Naive B cell (primary cell): ENCODE results near the gene ITPKB. TPM values are rescaled to one million over a fixed set of nuclear protein-coding genes. Genes with fewer than 3 reads are reported as not detected.

Experiments used
- ATAC-seq, 2 donors: fragments of 150-1000 bp; cut with Tn5 transposase; 2 replicates each; pipeline ENCODE4 v1.10.0; 2021; ENCODE audit warnings: low read depth in 2 of 2, mild to moderate bottlenecking in 2 of 2, moderate library complexity in 2 of 2
- DNase-seq: peaks from one replicate; pipeline ENCODE4 v3.0.0; 2022
- H3K27ac Mint-ChIP-seq, 6 donors: one replicate each; pipeline ENCODE4 v1.8.0; 2020 to 2022; ENCODE audit warnings: mild to moderate bottlenecking in 6 of 6, mixed read lengths in 6 of 6, moderate library complexity in 5 of 6, inconsistent platforms in 2 of 6
- H3K27me3 Mint-ChIP-seq, 3 donors: one replicate each; pipeline ENCODE4 v1.8.0; 2021 to 2022; ENCODE audit warnings: mixed read lengths in 3 of 3, mild to moderate bottlenecking in 1 of 3
- H3K36me3 Mint-ChIP-seq, 2 donors: one replicate each; pipeline ENCODE4 v1.8.0; 2020 to 2022; ENCODE audit warnings: mixed read lengths in 2 of 2, inconsistent platforms in 1 of 2, mild to moderate bottlenecking in 1 of 2
- H3K4me1 Mint-ChIP-seq, 3 donors: one replicate each; pipeline ENCODE4 v1.8.0; 2020 to 2022; ENCODE audit warnings: mixed read lengths in 3 of 3, inconsistent platforms in 1 of 3, mild to moderate bottlenecking in 1 of 3, moderate library complexity in 1 of 3
- H3K4me3 Mint-ChIP-seq, 8 donors: one replicate each; pipeline ENCODE4 v1.8.0; 2020 to 2022; ENCODE audit warnings: mild to moderate bottlenecking in 8 of 8, mixed read lengths in 8 of 8, moderate library complexity in 8 of 8, inconsistent platforms in 2 of 8
- H3K9me3 Mint-ChIP-seq, 7 donors: one replicate each; pipeline ENCODE4 v1.8.0; 2020 to 2022; ENCODE audit warnings: mixed read lengths in 7 of 7, mild to moderate bottlenecking in 5 of 7, inconsistent platforms in 2 of 7, moderate library complexity in 1 of 7
- polyA plus RNA-seq, 6 donors: library from polyadenylated mRNA; unstranded; fragments of 300-500 nt; fragmentation: Illumina TruSeq; gene quantifications; one replicate each; pipeline ENCODE4 v1.2.3, GENCODE V29; 2021; ENCODE audit warnings: low read depth in 6 of 6

Gene ITPKB
- polyA plus RNA-seq, 6 donors from 2014 or later, result 24.5 to 48.9 (median 34.1) TPM

- H3K9me3 Mint-ChIP-seq, result peaks cover 0 to 5% (median 2%) of the 10 kb centered on the region in 7 donors
- H3K4me1 Mint-ChIP-seq, result peaks cover 43 to 87% (median 76%) of the 10 kb centered on the region in 3 donors
- DNase-seq (peak; percentile 65), ATAC-seq (peak; percentile 96 to 97)
- no peaks in the 10 kb centered on the region for H3K27me3 Mint-ChIP-seq
- H3K36me3 Mint-ChIP-seq, result peaks cover 7% of the 10 kb centered on the region in 2 donors
- peak overlapping the region; percentile 92 to 95 (median 94) for H3K27ac Mint-ChIP-seq
- H3K4me3 Mint-ChIP-seq, result peak overlapping the region in 7 of 8 donors; percentile 18 to 87 (median 71)
These were observed 21.7 kb downstream of the ITPKB start for GRCh38 chr1:226717256-226717909.

- peak overlapping the region in 2 of 8 donors; percentile 33 to 74 for H3K4me3 Mint-ChIP-seq
- H3K27ac Mint-ChIP-seq, result peak overlapping the region; percentile 92 to 95 (median 94)
- DNase-seq, result no peak
- H3K9me3 Mint-ChIP-seq, result peaks cover 0 to 5% (median 2%) of the 10 kb centered on the region in 7 donors
- ATAC-seq, result no peak
- H3K4me1 Mint-ChIP-seq, result peaks cover 47 to 87% (median 76%) of the 10 kb centered on the region in 3 donors
- H3K27me3 Mint-ChIP-seq, result no peaks in the 10 kb centered on the region
- peaks cover 7% of the 10 kb centered on the region in 2 donors for H3K36me3 Mint-ChIP-seq
These were observed 22.5 kb downstream of the ITPKB start for GRCh38 chr1:226716577-226716976.

- DNase-seq (no peak), ATAC-seq (no peak)
- peak overlapping the region; percentile 12 to 92 (median 88) for H3K27ac Mint-ChIP-seq
- peaks cover 0 to 9% (median 4%) of the 10 kb centered on the region in 7 donors for H3K9me3 Mint-ChIP-seq
- H3K4me3 Mint-ChIP-seq, result peak overlapping the region in 1 of 8 donors; percentile 32
- peaks cover 7% of the 10 kb centered on the region in 2 donors for H3K36me3 Mint-ChIP-seq
- peaks cover 60 to 96% (median 84%) of the 10 kb centered on the region in 3 donors for H3K4me1 Mint-ChIP-seq
- no peaks in the 10 kb centered on the region for H3K27me3 Mint-ChIP-seq
These were observed 24.9 kb downstream of the ITPKB start for GRCh38 chr1:226714148-226714547.

GRCh38 chr1:226712742-226713419 lies 26.2 kb downstream of the ITPKB start:
- ATAC-seq, result no peak
- Mint-ChIP-seq H3K9me3 (peaks cover 0 to 9% (median 4%) of the 10 kb centered on the region in 7 donors), H3K27me3 (no peaks in the 10 kb centered on the region), H3K27ac (peak overlapping the region; percentile 78 to 96 (median 90)), H3K36me3 (peaks cover 7 to 12% of the 10 kb centered on the region in 2 donors), H3K4me3 (peak overlapping the region; percentile 57 to 93 (median 84)), H3K4me1 (peaks cover 66 to 95% (median 82%) of the 10 kb centered on the region in 3 donors)
- no peak for DNase-seq

- no peaks in the 10 kb centered on the region for H3K27me3 Mint-ChIP-seq
- peak; percentile 77 to 78 for ATAC-seq
- H3K27ac Mint-ChIP-seq, result peak overlapping the region; percentile 87 to 98 (median 96)
- peak overlapping the region; percentile 57 to 93 (median 84) for H3K4me3 Mint-ChIP-seq
- DNase-seq, result no peak
- H3K4me1 Mint-ChIP-seq, result peaks cover 65 to 88% (median 75%) of the 10 kb centered on the region in 3 donors
- H3K36me3 Mint-ChIP-seq, result peaks cover 7 to 12% of the 10 kb centered on the region in 2 donors
- H3K9me3 Mint-ChIP-seq, result peaks cover 0 to 9% (median 4%) of the 10 kb centered on the region in 7 donors
These were observed 26.9 kb downstream of the ITPKB start for GRCh38 chr1:226711976-226712741.

GRCh38 chr1:226710501-226710900 lies 28.6 kb downstream of the ITPKB start:
- peaks cover 63 to 78% (median 73%) of the 10 kb centered on the region in 3 donors for H3K4me1 Mint-ChIP-seq
- H3K27me3 Mint-ChIP-seq, result no peaks in the 10 kb centered on the region
- H3K4me3 Mint-ChIP-seq, result peak overlapping the region in 7 of 8 donors; percentile 51 to 93 (median 68)
- peaks cover 12 to 19% of the 10 kb centered on the region in 2 donors for H3K36me3 Mint-ChIP-seq
- H3K27ac Mint-ChIP-seq, result peak overlapping the region; percentile 42 to 92 (median 78)
- no peak for DNase-seq
- peaks cover 0 to 9% (median 4%) of the 10 kb centered on the region in 7 donors for H3K9me3 Mint-ChIP-seq
- no peak for ATAC-seq

GRCh38 chr1:226709953-226710352 lies 29.1 kb downstream of the ITPKB start:
- ATAC-seq (no peak), DNase-seq (no peak)
- peaks cover 13 to 21% of the 10 kb centered on the region in 2 donors for H3K36me3 Mint-ChIP-seq
- peaks cover 0 to 9% (median 4%) of the 10 kb centered on the region in 7 donors for H3K9me3 Mint-ChIP-seq
- H3K27ac Mint-ChIP-seq, result peak overlapping the region; percentile 57 to 95 (median 86)
- peak overlapping the region; percentile 51 to 93 (median 70) for H3K4me3 Mint-ChIP-seq
- H3K27me3 Mint-ChIP-seq, result no peaks in the 10 kb centered on the region
- peaks cover 60 to 75% (median 71%) of the 10 kb centered on the region in 3 donors for H3K4me1 Mint-ChIP-seq

GRCh38 chr1:226708967-226709396 lies 30.1 kb downstream of the ITPKB start:
- H3K9me3 Mint-ChIP-seq, result peaks cover 0 to 5% (median 2%) of the 10 kb centered on the region in 7 donors
- H3K27me3 Mint-ChIP-seq, result no peaks in the 10 kb centered on the region
- peak overlapping the region in 1 of 8 donors; percentile 34 for H3K4me3 Mint-ChIP-seq
- H3K27ac Mint-ChIP-seq, result peak overlapping the region; percentile 30 to 95 (median 86)
- no peak for ATAC-seq
- no peak for DNase-seq
- peaks cover 51 to 68% (median 61%) of the 10 kb centered on the region in 3 donors for H3K4me1 Mint-ChIP-seq
- peaks cover 6 to 13% of the 10 kb centered on the region in 2 donors for H3K36me3 Mint-ChIP-seq

GRCh38 chr1:226708342-226708780 lies 30.7 kb downstream of the ITPKB start:
- Mint-ChIP-seq H3K27ac (peak overlapping the region in 5 of 6 donors; percentile 38 to 92 (median 81)), H3K9me3 (peaks cover 0 to 5% (median 0%) of the 10 kb centered on the region in 7 donors), H3K4me3 (peak overlapping the region in 5 of 8 donors; percentile 12 to 61 (median 34)), H3K27me3 (no peaks in the 10 kb centered on the region), H3K36me3 (peaks cover 6 to 13% of the 10 kb centered on the region in 2 donors), H3K4me1 (peaks cover 47 to 67% (median 55%) of the 10 kb centered on the region in 3 donors)
- DNase-seq, result no peak
- ATAC-seq, result no peak

GRCh38 chr1:226706684-226707083 lies 32.4 kb downstream of the ITPKB start:
- H3K27ac Mint-ChIP-seq, result peak overlapping the region in 1 of 6 donors; percentile 11
- H3K36me3 Mint-ChIP-seq, result peaks cover 6 to 13% of the 10 kb centered on the region in 2 donors
- H3K27me3 Mint-ChIP-seq, result no peaks in the 10 kb centered on the region
- peaks cover 39 to 65% (median 49%) of the 10 kb centered on the region in 3 donors for H3K4me1 Mint-ChIP-seq
- peaks cover 0 to 5% (median 0%) of the 10 kb centered on the region in 7 donors for H3K9me3 Mint-ChIP-seq
- DNase-seq, result no peak
- no peak overlapping the region for H3K4me3 Mint-ChIP-seq
- no peak for ATAC-seq

GRCh38 chr1:226704169-226704937 lies 34.7 kb downstream of the ITPKB start:
- H3K27ac Mint-ChIP-seq, result peak overlapping the region; percentile 79 to 100 (median 97)
- peak overlapping the region; percentile 72 to 91 (median 82) for H3K4me3 Mint-ChIP-seq
- peaks cover 6 to 13% of the 10 kb centered on the region in 2 donors for H3K36me3 Mint-ChIP-seq
- no peaks in the 10 kb centered on the region for H3K9me3 Mint-ChIP-seq
- peaks cover 32 to 62% (median 43%) of the 10 kb centered on the region in 3 donors for H3K4me1 Mint-ChIP-seq
- DNase-seq (no peak), ATAC-seq (no peak)
- H3K27me3 Mint-ChIP-seq, result no peaks in the 10 kb centered on the region
